ENCODE data around the gene SFT2D2.

The SFT2D2 gene

DNA sequence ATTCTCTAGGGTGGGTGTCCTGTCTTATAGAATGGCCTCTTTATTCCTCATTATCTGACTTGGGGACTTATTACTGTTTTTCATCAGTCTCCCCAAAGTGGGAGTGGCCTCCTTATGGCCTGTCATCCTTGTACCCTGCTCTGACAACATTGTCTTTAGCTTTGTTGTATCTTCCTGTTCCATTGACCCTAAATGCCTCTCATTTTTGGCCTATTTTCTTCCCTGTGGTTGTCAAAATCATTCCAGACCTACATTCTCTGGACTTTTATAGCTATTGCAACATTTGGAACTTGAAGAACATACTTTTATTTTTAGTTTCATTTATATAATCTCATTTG lies 9.7 kb downstream of the SFT2D2 start:
- DNase-seq (ENCODE audit: insufficient read length, low spot score) (no peak), FAIRE-seq (no peak)
- no peak for TF ChIP-seq SPI1 (IDR thresholded peaks at IDR 0.05; ENCODE audit: low read depth, low read length)
- TF ChIP-seq POLR2AphosphoS5 (IDR thresholded peaks at IDR 0.05; ENCODE audit: low read depth, low read length): no peak
- TF ChIP-seq POU2F2 (IDR thresholded peaks at IDR 0.05; ENCODE audit: low read depth, low read length): no peak

DNA sequence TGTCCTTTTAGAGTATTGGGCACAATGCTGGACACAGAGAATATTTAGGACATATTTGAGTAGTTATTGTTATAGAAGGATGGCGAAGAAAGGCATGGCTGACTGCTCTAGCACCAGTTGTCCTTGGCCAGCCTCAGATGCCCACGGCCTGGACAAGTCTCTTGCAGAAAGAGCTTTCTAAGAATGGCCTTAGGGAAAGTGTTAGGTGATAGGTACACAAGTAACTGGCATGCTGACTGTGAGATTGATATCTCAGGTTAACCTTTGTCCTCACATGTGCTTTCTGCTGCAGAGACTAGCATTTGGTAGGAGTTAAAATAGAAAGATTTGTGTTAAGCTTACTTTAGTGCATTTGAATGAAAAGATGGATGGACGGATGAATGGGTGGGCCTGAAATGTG lies 10.1 kb downstream of the SFT2D2 start:
- no peak for FAIRE-seq

GRCh38 chr1:168236836-168237611 lies 11.2 kb downstream of the SFT2D2 start:
- no peak for TF ChIP-seq POU2F2 (IDR thresholded peaks at IDR 0.05; ENCODE audit: low read depth, low read length)
- TF ChIP-seq PAX5 (IDR thresholded peaks at IDR 0.05; ENCODE audit: insufficient read depth, low read length, severe bottlenecking): no peak
- TF ChIP-seq POLR2AphosphoS5 (IDR thresholded peaks at IDR 0.05; ENCODE audit: low read depth, low read length): no peak
- no peak for TF ChIP-seq POLR2A (IDR thresholded peaks at IDR 0.05; ENCODE audit: low read depth, low read length)
- TF ChIP-seq TAF1 (IDR thresholded peaks at IDR 0.05; ENCODE audit: low read depth, low read length): no peak
- no peak for TF ChIP-seq SPI1 (IDR thresholded peaks at IDR 0.05; ENCODE audit: low read depth, low read length)
- no peak for DNase-seq (ENCODE audit: insufficient read length, low spot score)
- FAIRE-seq: no peak

More for the DNA sequence above, 10.1 kb downstream of the SFT2D2 start:
- no peak for TF ChIP-seq PAX5 (IDR thresholded peaks at IDR 0.05; ENCODE audit: insufficient read depth, low read length, severe bottlenecking)
- no peak for TF ChIP-seq POLR2A (IDR thresholded peaks at IDR 0.05; ENCODE audit: low read depth, low read length)
- TF ChIP-seq POU2F2 (IDR thresholded peaks at IDR 0.05; ENCODE audit: low read depth, low read length): no peak
- TF ChIP-seq SPI1 (IDR thresholded peaks at IDR 0.05; ENCODE audit: low read depth, low read length): no peak
- no peak for TF ChIP-seq TAF1 (IDR thresholded peaks at IDR 0.05; ENCODE audit: low read depth, low read length)
- no peak for TF ChIP-seq POLR2AphosphoS5 (IDR thresholded peaks at IDR 0.05; ENCODE audit: low read depth, low read length)
- no peak for DNase-seq (ENCODE audit: insufficient read length, low spot score)

GRCh38 chr1:168243198-168243597 lies 17.4 kb downstream of the SFT2D2 start:
- no peak for TF ChIP-seq TAF1 (IDR thresholded peaks at IDR 0.05; ENCODE audit: low read depth, low read length)
- TF ChIP-seq POLR2AphosphoS5 (IDR thresholded peaks at IDR 0.05; ENCODE audit: low read depth, low read length): no peak
- TF ChIP-seq SPI1 (IDR thresholded peaks at IDR 0.05; ENCODE audit: low read depth, low read length): no peak
- TF ChIP-seq POU2F2 (IDR thresholded peaks at IDR 0.05; ENCODE audit: low read depth, low read length): no peak
- no peak for TF ChIP-seq POLR2A (IDR thresholded peaks at IDR 0.05; ENCODE audit: low read depth, low read length)
- TF ChIP-seq PAX5 (IDR thresholded peaks at IDR 0.05; ENCODE audit: insufficient read depth, low read length, severe bottlenecking): no peak
- FAIRE-seq (no peak), DNase-seq (ENCODE audit: insufficient read length, low spot score) (no peak)

DNA sequence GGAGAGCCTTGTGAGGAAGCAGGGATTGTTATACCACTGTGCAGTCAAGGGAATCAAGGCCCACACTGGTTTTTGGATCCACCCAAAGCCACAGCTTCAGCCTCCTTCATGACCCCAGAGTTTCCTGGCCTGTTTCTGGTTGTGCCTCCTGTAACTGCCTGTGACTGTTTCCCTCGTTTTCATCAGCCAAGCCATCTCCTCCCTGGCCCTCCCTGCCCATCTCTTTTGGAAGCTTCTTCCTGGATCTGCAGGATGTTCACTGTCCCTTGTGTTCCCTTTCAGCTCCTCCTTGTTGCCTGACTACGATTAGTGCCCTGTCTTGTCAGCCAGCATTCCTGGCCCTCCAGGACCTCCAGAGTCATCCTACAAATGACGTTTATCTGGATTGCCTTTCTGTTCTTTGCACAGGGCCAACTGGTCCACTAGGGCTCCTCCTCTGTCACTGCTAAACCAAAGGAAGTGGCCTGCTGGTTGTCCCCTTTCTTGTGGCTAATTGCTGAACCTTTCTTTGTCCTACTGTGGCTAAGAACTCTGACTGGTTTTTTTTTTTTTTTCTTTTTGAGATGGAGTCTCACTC lies 17.9 kb downstream of the SFT2D2 start:
- no peak for FAIRE-seq
- DNase-seq (ENCODE audit: insufficient read length, low spot score): no peak
- TF ChIP-seq TAF1 (IDR thresholded peaks at IDR 0.05; ENCODE audit: low read depth, low read length) (no peak), POLR2A (IDR thresholded peaks at IDR 0.05; ENCODE audit: low read depth, low read length) (no peak), POU2F2 (IDR thresholded peaks at IDR 0.05; ENCODE audit: low read depth, low read length) (no peak), PAX5 (IDR thresholded peaks at IDR 0.05; ENCODE audit: insufficient read depth, low read length, severe bottlenecking) (no peak), POLR2AphosphoS5 (IDR thresholded peaks at IDR 0.05; ENCODE audit: low read depth, low read length) (no peak), SPI1 (IDR thresholded peaks at IDR 0.05; ENCODE audit: low read depth, low read length) (no peak)

- no peak for TF ChIP-seq SPI1 (IDR thresholded peaks at IDR 0.05; ENCODE audit: low read depth, low read length)
- no peak for TF ChIP-seq TAF1 (IDR thresholded peaks at IDR 0.05; ENCODE audit: low read depth, low read length)
- no peak for TF ChIP-seq POU2F2 (IDR thresholded peaks at IDR 0.05; ENCODE audit: low read depth, low read length)
- no peak for TF ChIP-seq POLR2A (IDR thresholded peaks at IDR 0.05; ENCODE audit: low read depth, low read length)
- TF ChIP-seq PAX5 (IDR thresholded peaks at IDR 0.05; ENCODE audit: insufficient read depth, low read length, severe bottlenecking): no peak
- TF ChIP-seq POLR2AphosphoS5 (IDR thresholded peaks at IDR 0.05; ENCODE audit: low read depth, low read length): no peak
- no peak for FAIRE-seq
- no peak for DNase-seq (ENCODE audit: insufficient read length, low spot score)
Measured at GRCh38 chr1:168245042-168245441, 19.2 kb downstream of the SFT2D2 start.

GRCh38 chr1:168246506-168246905 lies 20.7 kb downstream of the SFT2D2 start:
- FAIRE-seq: no peak
- no peak for DNase-seq (ENCODE audit: insufficient read length, low spot score)
- TF ChIP-seq POU2F2 (IDR thresholded peaks at IDR 0.05; ENCODE audit: low read depth, low read length) (no peak), SPI1 (IDR thresholded peaks at IDR 0.05; ENCODE audit: low read depth, low read length) (no peak), PAX5 (IDR thresholded peaks at IDR 0.05; ENCODE audit: insufficient read depth, low read length, severe bottlenecking) (no peak), TAF1 (IDR thresholded peaks at IDR 0.05; ENCODE audit: low read depth, low read length) (no peak), POLR2A (IDR thresholded peaks at IDR 0.05; ENCODE audit: low read depth, low read length) (no peak), POLR2AphosphoS5 (IDR thresholded peaks at IDR 0.05; ENCODE audit: low read depth, low read length) (no peak)

DNA sequence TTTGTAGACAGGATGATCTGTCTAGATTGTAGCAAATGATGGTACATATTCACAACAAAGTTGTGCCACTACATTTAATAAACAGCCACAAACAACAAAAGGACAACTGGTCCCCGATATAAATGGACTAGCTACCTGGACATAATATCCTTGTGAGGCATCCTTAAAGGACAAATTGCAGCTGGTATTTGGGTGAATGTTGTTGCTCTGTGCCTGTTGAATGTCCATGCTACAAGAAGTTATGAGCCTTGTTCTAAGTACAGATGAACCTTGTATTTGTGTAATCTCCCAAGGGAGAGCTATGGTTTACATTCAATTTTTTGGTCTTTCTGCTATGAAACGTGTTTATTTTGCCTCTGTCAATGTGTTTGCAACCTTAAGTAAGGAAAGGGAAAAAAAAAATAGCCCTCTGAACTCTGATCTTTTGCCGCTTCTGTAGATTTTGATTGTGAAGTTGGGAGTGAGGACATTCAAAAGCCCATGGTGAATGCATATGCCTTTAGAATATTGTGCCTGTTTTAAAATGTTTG lies 26.5 kb downstream of the SFT2D2 start:
- no peak for FAIRE-seq
- no peak for DNase-seq (ENCODE audit: insufficient read length, low spot score)
- TF ChIP-seq PAX5 (IDR thresholded peaks at IDR 0.05; ENCODE audit: insufficient read depth, low read length, severe bottlenecking) (no peak), POLR2AphosphoS5 (IDR thresholded peaks at IDR 0.05; ENCODE audit: low read depth, low read length) (no peak), POLR2A (IDR thresholded peaks at IDR 0.05; ENCODE audit: low read depth, low read length) (no peak), SPI1 (IDR thresholded peaks at IDR 0.05; ENCODE audit: low read depth, low read length) (no peak), TAF1 (IDR thresholded peaks at IDR 0.05; ENCODE audit: low read depth, low read length) (no peak), POU2F2 (IDR thresholded peaks at IDR 0.05; ENCODE audit: low read depth, low read length) (no peak)

DNA sequence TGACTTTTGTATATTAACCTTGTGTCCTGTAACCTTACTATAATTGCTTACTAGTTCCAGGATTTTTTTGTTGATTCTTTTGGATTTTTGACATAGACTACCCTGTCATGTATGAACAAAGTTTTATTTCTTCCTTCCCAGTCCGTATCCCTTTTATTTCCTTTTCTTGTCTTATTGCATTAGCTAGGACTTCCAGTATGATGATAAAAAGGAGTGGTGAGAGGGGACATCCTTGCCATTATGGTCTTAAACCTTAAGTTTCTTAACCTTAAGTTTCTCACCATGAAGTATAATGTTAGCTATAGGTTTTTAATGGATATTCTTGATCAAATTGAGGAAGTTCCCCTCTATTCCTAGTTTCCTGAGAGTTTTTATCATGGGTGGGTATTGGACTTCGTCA lies 30.4 kb downstream of the SFT2D2 start:
- DNase-seq (ENCODE audit: insufficient read length, low spot score): no peak
- no peak for FAIRE-seq
- TF ChIP-seq POLR2AphosphoS5 (IDR thresholded peaks at IDR 0.05; ENCODE audit: low read depth, low read length) (no peak), SPI1 (IDR thresholded peaks at IDR 0.05; ENCODE audit: low read depth, low read length) (no peak), TAF1 (IDR thresholded peaks at IDR 0.05; ENCODE audit: low read depth, low read length) (no peak)
